GM12873 (cell line): Measurements from ENCODE around the gene AP1AR.

ENCODE experiments used
- TF ChIP-seq, protein P1 (sequence below): IDR thresholded peaks from 2 replicates; pipeline ENCODE4 v1.5.1; 2012; ENCODE audit warnings: low read depth, mild to moderate bottlenecking, moderate library complexity, low read length, control low read depth; ENCODE audit not compliant: insufficient read depth; ENCODE audit errors: missing control alignments

The AP1AR gene

DNA sequence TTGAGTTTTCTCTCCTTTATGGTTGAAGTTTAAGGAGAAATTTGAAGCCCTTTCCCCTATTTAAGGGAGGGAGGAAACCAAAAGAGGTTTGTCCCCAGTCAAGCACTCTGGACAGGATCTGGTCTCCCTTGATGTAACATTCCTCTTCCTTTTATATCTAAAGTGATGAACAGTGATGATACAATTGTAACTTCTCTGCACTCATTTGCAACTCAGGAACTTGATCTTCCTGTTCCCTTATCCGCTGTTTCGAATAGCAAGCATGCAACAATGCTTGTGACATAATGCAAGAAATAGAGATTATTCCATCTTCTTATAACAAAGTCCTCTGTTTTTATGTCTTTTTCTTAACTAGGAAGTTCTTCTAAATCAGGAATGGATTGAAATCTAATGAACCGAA lies 83.9 kb downstream of the AP1AR start:
- TF ChIP-seq, protein P1, sequence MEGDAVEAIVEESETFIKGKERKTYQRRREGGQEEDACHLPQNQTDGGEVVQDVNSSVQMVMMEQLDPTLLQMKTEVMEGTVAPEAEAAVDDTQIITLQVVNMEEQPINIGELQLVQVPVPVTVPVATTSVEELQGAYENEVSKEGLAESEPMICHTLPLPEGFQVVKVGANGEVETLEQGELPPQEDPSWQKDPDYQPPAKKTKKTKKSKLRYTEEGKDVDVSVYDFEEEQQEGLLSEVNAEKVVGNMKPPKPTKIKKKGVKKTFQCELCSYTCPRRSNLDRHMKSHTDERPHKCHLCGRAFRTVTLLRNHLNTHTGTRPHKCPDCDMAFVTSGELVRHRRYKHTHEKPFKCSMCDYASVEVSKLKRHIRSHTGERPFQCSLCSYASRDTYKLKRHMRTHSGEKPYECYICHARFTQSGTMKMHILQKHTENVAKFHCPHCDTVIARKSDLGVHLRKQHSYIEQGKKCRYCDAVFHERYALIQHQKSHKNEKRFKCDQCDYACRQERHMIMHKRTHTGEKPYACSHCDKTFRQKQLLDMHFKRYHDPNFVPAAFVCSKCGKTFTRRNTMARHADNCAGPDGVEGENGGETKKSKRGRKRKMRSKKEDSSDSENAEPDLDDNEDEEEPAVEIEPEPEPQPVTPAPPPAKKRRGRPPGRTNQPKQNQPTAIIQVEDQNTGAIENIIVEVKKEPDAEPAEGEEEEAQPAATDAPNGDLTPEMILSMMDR, result no peak

DNA sequence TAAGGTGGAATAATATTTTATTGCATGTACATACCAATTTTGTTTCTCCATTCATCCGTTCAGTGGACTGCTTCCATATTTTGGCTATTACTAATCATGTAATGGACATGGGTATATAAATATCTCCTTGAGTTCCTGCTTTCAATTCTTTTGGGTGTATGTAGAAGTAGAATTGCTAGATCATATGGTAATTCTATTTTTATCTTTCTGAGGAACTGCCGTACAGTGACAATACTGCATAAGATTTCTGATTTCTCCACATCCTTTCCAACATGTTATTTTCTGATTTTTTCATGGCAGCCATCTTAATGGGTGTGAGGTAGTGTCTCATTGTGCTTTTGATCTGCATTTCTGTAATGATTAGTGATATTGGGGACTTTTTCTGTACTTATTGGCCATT lies 84.8 kb downstream of the AP1AR start:
- TF ChIP-seq, protein P1, result no peak

DNA sequence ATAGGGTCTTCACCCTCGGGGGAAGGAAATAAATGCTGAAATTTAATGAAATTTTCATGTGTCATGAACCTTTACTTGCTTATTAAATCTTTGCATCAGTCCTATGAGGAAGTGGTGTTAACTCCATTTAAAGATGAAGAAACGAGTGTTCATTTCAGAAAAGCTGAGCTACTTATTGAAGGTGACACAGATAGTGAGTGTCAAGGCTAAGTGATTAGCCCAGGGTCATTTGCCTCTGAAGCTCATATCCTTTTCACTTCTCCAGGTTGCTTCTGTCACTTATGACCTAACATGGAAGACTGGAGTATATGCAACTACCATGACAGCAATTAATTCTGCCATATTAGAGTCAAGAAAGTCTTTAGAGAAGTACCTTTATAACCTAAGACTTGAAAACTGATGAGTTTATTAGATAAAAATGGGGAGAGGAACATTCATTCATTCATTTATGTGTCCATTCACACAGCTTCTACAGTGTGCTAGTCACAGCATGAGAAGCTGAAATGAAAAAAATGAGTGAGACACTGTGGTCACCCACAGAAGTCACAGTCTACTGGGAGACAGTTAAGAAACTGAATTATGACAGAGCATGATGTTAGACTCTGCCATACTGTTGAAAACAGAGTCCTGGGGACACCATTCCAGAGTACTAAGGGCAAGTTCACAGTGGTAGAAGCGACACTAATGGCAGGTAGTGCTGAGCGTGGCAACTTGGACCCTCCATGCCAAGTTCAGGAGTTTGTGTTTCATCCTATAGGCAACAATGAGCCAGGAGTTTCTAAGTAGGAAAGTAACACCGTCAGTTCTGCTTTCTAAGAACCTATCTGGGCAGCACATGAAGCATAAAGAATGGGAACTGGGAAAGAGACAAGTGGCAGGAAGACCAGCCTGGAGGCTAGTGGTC lies 86.9 kb downstream of the AP1AR start:
- TF ChIP-seq, protein P1, result no peak
